Hematopoietic multipotent progenitor cell treated with erythropoietin and hydrocortisone succinate and interleukin-3 and kit ligand, for 15 days (in vitro differentiated cells): ENCODE measurements around the gene CCND1.

Source experiments
- DNase-seq: peaks from one replicate; pipeline ENCODE4 v3.0.0-alpha.2; 2015; ENCODE audit warnings: low spot score

The CCND1 gene

GRCh38 chr11:69640995-69641581, at the start of gene CCND1:
CCND1 (plus strand) TSS chr11:69641156; CDS start chr11:69641314, 158 bp downstream.
- DNase-seq = no peak

- no peak for DNase-seq
Measured at GRCh38 chr11:69592986-69593650, 47.8 kb upstream of the CCND1 start.

- DNase-seq = no peak
Measured at GRCh38 chr11:69593851-69594250, 47.1 kb upstream of the CCND1 start.

DNA sequence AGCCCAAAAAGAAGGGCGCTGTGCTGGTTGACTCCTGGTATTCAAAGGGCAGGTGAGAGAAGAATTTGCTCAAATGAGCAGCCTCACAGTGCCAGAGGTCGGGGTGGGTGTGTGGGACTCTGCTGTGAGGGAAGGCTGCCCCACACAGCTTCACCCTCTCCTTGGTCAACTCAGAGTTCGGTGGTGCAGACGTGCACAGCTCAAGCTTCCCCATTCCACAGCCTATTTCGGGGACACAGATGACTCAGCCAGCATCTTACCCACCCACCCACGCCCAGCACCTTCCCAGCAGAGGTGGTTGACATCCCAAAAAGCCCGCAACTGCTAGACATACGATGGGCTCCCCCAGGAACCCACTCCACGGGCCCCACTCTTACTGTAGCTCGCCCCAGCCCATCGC, 46.5 kb upstream of the CCND1 start:
- DNase-seq = no peak

DNA sequence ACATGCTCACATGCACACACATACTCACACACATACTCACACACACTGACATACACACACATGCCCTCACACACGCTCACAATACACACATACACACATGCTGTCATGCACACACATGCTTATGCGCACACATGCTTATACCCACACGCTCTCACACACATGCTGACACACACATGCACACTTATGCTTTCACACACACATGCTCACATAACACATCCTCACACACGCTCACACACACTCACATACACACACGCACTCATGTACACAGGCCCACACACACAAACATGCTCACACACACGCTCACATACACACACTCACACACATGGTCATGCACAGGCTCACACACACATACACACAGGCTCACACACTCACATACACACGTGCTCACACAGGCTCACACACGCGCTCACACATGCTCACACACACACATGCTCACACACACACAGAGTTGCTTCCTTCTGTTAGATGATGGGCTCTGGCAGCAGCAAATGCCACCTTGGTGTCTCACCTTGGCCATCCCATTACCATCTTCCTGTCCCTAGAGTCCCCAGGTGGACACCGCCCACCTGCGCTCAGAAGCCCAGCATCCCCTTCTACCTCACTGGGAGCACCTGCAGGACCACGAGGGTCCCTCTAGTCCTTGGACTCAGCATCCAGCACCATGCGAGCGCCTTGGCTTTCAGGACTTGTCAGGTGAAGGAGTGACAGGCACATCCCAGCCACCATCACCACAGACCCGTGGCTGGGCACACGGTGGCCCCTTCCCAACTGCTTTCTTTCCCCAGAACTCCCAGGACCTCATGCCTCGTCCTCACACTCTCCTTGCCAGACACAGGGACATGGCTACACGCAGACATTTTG, 44.9 kb upstream of the CCND1 start:
- DNase-seq = no peak

DNA sequence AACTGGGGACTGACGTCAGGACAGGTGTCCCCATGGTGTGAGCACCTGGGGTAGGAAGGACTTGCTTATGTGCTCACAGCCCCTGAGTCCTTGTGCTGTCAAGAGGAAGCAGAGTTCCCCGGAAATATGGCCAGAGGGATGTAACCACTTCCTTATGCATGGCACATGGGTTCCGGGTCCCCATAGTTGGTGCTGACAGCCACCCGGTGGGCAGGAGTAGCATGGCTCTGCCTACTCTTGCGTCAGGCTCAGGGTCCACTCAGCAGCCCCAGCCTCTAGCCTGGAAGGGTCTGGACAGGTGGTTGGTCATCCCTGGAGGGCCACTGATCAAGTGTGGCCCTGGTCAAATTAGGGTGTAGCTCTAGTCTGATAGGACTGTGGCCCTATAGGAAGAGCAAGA, 42.8 kb upstream of the CCND1 start:
- no peak for DNase-seq

DNA sequence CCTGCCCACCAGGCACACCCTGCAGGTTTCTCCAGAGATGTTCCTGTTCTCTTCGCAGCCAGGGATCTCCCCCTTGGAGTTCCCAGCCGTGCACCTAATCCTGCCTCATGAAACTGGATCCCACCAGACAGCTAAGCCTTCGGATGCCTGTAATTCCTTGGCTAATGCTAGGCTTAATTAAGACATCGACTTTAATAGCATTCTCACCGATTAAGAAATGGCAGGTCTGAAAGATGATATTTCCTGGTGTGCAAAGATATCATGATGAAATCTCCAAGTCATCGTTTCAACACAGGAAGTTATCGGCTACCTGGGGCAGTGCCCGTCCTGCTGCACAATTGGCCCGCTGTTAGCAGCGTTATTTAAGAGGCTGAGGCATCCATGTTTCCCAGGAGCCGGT, 41.5 kb upstream of the CCND1 start:
- DNase-seq = no peak

- DNase-seq = no peak
Measured at GRCh38 chr11:69600001-69600400, 41.0 kb upstream of the CCND1 start.

DNA sequence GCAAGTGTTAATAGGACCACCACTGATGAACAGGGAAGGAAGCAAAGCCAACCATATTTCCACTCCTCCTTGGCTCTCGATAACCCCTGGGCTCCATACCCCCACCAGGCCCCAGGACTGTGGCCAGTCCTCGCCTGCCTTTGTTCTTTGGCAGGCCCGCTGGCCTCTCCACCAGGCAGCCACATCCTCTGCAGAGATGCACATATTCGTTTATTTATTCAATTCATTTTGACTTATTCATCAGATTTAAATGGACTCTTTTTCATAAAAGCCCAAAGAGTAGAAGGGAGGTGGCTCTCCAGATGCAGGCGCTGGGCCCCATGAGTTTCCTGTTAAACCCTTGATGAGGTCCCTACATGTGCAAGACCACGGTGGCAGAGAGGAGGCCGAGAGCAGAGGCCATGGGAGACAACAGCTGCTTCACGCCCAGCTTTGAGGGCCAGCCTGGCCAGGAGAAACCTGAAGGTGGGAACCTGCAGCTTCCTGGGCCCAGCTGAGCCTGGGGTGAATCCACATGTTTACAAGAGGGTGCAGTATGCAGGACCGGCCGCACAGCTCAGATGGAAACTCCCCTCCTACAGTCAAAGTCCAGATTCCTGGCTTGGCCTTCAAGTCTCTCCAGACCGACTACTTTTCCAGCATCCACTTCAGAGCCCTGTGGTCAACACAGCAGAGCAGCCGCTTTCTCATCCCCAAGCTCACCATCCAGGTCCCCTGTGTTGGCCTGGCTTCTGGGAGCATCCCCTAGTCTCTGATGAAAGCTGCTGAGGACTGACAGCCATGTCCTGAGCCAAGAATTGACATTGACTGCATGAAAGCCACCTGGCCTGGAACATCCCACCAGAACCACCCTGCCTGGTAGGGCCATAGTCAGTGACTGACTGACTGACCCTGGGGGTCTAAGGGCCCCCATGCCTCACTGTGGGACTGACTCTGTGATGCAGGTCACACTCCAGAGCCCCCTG, 39.7 kb upstream of the CCND1 start:
- no peak for DNase-seq

DNA sequence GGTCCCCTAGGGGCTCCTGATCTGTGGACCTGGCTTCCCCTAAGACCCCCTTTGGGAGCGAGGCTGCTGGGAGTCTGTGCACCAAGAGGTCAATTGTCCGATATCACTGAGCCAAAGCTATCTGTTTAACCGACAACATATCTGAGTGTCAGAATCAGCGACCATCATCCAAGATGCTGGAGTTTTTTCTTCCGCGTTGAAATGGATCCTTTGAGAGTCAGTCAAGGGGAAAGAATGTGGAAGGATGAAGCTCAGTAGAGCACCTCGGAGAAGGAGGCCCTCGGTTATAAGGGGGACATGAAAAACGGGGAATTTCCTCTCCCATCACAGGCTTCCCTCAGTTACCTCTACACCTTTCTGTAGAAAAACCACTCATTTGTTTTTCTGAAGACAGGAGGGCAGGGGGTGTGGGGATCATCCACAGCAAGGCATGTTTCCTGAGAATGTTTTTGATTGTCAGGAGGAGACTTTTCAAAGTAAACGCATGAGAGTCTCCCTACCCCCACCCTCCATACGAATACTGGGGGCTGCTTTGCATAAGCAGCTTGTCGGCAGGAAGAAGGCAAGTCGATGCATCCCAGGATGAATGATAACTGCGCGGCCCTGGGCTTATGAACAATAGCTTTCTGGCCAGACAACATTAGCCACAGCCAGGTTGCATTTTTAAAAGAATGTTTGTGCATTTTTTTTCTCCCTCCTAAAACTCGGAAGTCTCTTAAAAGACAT, 37.7 kb upstream of the CCND1 start:
- DNase-seq = no peak

DNA sequence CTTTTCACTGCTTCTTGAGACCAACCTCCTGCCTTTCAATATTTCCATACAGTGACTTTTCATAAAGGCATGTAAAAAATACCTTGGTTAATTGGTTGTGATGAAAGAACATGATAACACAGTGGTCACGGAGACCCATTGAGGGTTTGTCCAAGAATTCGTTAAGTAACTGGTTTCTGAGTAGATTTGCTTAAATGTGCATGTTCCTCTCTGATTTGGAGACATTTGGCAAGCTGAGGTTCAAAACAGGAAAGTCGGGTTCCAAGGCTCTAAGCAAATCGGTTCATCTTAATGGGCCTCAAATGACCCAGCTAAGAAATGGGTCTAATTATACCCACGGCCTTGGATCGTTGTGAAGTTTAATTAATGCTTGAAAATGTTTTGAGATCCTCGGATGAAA, 36.9 kb upstream of the CCND1 start:
- no peak for DNase-seq

GRCh38 chr11:69605737-69606526, 35.0 kb upstream of the CCND1 start:
- DNase-seq = no peak

GRCh38 chr11:69609351-69609750, 31.6 kb upstream of the CCND1 start:
- no peak for DNase-seq

GRCh38 chr11:69611548-69612526, 29.1 kb upstream of the CCND1 start:
- no peak for DNase-seq

GRCh38 chr11:69613594-69613993, 27.4 kb upstream of the CCND1 start:
- DNase-seq = no peak

DNA sequence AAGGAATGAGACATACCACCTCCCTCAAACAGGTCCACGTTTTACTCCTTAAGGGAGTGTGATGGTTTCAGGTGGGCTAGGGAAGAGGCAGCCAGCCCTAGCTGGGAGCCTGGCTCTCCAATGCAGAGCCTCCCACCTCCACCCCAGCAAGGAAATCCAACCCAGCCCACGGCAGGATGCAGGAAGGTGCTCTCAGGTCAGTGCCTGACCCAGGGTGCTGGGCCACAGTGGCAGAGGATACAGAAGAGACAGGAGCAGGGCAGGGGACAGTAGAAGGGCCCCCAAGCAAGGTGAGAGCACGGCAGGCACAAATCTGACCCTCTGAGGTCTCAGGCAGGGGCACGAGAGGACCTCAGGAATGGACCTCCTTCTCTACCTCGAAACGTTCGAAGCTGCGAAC, 26.9 kb upstream of the CCND1 start:
- no peak for DNase-seq

GRCh38 chr11:69615545-69616278, 25.2 kb upstream of the CCND1 start:
- DNase-seq = no peak

DNA sequence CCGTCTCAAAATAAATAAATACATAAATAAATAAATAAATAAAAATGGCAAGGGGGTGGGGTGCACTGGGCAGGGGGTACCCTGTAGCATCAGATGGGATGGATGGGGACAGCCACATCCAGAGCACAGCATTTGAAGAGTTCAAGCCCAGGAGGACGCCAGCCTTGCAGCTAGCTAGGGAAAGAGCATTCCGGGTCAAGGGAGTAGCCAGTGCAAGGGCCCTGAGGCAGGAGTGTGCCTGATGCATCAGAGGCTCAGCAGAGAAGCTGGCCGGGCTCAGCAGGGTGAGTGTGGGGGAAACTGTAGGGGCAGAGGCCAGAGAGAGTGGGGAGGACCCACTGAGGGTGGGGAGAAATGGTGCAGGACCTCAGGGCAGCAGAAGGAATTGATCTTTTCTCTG, 23.7 kb upstream of the CCND1 start:
- DNase-seq = no peak

GRCh38 chr11:69617682-69618081, 23.3 kb upstream of the CCND1 start:
- no peak for DNase-seq
